SHP77 (cell line): ENCODE data around the gene CEACAM6.
"Not testable (repeated sequence)": the region's sequence is repeated elsewhere in the genome, so short reads cannot be mapped to it uniquely, and the experiment has no call there.

Source experiments
- DNase-seq, 2 experiments: peaks; one replicate each; lab custom pipeline; 2025; lab: John Stamatoyannopoulos, UW

Gene CEACAM6

DNA sequence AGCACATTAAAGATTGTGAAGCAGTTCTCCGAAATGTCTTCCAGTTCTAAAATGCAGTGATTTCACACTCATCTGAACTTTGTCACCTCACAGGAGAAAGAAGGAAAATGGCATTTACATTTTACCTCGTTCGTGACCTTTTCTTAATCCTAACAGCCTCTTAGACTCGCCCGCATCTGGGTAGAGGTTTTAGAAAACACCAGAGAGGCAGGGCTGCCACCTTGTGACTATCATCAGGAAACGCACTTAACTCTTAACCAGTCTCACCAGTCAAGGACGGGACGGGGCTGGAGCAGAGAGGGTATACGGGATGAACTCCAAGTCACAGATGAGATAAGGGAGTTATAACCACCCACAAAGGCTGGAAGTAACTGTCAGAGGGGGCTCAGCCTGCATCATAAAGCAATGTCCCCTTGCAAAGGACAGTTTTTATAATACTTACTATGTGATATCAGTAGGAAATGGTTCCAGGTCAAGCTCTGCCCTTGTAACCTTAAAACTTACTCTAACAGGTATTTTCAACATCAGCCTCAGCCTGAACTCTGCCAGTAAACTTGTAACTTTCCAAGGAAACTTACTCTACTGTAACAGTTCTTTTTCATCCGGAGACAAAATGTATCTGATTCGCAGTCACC lies 8.6 kb upstream of the CEACAM6 start:
- DNase-seq, result peak; percentile 70 to 78

DNA sequence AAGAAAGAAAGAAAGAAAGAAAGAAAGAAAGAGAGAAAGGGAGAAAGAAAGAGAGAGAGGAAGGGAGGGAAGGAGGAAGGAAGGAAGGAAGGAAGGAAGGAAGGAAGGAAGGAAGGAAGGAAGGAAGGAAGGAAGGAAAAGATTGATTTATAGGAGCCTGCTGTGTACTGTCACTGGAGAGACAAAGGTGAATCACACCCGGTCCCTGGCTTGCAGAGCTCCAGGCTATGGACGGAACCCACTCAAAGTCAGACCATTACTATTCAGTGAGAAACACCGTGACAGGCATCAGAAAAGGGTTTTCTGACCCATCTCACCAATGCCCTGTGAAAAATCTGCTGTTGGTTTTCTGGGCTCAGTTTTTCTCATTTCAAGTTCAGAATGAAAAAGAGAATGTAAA lies 7.3 kb upstream of the CEACAM6 start:
- DNase-seq, result no peak

DNA sequence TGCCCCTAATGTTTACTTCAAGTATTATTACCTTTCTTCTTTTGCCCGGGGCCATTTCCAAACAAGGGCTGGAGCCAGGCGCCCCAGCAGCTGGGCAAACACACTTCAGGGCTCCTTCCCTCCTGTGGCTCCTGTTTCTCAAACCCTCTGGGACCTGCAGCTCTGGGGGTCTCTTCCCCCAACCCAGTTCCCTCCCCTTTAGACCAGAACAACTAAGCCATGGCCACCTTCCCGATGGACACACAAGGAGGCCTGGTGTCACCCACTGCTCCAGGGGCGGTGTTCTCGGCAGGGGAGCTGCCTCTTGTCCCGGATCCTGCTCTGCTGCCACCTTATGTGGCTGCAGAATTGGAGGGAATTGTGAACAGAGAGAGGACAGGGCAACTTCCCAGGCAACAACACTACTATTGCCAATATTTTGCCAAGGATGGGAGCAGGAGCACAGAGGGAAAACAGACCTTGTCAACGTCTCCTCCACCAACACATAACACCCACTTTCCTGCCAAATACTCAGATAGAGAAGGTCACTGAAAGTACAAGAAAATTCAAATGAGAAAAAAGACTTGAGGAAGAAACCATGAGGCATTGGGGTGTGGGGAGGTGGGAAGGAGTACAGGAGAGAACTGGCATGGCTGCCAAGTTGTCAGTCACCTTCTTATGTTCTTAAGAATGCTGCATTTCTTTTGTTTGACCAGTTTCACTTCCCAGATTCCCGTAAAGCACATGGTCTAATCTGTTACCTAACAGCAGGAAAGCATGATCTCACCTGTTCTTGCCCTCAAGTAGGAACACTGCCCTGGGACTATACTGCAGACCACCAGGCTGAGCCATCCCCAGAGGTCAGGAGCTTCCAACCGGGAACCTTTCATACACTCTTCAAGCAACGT lies 4.8 kb upstream of the CEACAM6 start:
- not testable (repeated sequence) for DNase-seq

DNA sequence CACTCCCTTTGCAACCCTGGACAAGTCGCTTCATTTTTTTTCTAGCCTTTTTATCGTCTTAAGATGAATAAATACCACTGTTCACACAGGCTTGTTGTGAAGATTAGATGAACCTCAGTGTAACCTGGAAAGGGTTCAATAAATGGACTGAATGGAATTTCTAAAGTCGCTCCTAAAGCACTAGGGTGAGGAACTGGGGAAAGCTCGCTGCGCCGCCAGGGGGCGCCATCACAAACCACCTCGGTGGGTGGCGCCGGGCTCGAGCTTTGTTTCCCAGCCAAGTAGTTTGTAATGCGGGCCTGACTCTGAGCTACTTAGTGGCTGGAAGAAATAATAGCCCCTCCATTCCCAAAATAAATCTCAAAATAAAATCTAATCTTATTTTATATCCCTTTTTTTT lies 2.2 kb upstream of the CEACAM6 start:
- peak in 1 of 2 experiments; percentile 23 for DNase-seq

DNA sequence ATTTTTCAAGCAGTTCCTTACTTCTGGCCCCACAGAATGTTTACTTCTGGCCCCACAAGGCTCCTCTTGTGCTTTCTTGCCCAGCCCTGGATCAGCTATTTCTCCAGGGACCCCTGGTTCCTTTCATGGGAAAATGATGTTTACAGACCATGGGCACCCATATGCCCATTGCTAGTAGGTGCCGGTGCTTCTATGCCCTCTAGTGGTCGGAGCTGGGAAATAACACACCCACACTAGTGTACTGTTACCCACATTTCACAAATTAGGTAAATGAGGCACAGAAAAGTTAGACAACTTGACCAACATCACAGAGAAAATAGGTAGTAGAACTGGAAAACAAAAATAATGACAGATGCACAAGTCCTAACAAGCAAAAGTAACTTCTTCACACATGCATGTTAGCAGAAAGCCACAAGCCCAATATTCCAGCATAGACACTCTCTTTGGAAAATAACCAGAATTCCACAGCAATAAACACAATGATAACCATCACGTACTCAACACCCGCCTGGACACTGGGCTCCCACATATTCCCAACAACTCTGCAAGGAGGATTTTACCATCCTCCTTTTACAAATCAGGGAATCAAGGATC lies 1.3 kb upstream of the CEACAM6 start:
- peak in 1 of 2 experiments; percentile 28 for DNase-seq

DNA sequence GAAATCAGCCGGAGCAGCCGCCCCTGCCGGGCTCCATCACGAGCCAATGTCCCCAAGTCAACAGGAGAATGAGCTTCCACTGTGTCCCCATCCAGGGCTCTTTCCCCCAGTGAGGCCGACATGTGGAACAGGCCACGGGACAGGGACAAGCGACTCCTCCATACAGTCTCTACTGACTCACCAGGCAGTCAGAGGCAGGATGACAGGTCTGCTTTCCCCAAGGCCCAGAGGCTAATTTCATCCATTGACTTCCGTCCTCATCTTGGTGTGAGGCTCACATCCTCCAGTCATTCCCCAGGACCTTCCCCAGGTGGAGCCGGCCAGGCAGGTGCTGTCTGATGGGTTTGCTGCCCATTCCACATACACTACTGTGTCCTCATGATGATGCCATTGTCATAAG lies 3.5 kb downstream of the CEACAM6 start:
- no peak for DNase-seq

DNA sequence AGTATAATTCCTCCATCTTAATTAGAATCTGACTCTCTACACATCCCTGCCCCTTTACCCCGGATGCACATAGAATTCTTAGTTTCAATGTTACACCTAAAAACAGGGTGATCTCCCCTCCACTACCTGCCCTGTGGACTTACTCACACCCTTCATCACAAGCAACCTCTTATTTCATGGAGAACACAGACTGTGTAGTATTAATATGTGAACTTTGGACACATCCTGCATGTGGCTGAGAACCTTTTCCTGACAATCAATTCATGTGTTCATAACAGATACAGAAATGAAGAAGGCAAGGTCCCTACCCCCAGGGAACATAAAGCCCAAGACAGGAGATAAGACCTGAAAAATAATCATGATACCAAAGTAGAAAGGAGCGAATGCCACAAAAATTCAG lies 11.8 kb downstream of the CEACAM6 start:
- DNase-seq, result no peak

DNA sequence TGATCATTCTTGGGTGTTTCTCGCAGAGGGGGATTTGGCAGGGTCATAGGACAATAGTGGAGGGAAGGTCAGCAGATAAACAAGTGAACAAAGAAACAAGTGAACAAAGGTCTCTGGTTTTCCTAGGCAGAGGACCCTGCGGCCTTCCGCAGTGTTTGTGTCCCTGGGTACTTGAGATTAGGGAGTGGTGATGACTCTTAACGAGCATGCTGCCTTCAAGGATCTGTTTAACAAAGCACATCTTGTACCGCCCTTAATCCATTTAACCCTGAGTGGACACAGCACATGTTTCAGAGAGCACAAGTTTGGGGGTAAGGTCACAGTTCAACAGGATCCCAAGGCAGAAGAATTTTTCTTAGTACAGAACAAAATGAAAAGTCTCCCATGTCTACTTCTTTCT lies 12.8 kb downstream of the CEACAM6 start:
- DNase-seq, result not testable (repeated sequence)

DNA sequence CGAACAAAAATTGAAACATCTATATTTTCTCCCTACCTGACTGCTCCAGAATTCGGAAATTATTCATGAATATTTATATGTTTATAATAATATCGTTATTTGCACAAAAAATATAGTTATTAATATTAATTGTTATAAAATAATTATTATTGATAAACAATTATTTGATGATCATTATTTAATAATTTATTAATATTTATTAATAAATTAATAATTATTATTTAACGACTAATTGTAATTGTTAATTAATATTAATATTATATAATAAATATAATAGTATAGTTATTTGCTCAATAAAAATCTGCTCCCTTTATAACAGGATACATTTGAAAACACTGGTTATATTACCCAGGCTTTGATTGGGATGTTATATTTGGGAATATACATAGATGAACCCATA lies 14.3 kb downstream of the CEACAM6 start:
- DNase-seq, result no peak

DNA sequence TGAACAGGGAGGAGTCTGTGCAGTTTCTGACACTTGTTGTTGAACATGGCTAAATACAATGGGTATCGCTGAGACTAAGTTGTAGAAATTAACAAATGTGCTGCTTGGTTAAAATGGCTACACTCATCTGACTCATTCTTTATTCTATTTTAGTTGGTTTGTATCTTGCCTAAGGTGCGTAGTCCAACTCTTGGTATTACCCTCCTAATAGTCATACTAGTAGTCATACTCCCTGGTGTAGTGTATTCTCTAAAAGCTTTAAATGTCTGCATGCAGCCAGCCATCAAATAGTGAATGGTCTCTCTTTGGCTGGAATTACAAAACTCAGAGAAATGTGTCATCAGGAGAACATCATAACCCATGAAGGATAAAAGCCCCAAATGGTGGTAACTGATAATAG lies 16.1 kb downstream of the CEACAM6 start:
- no peak for DNase-seq

DNA sequence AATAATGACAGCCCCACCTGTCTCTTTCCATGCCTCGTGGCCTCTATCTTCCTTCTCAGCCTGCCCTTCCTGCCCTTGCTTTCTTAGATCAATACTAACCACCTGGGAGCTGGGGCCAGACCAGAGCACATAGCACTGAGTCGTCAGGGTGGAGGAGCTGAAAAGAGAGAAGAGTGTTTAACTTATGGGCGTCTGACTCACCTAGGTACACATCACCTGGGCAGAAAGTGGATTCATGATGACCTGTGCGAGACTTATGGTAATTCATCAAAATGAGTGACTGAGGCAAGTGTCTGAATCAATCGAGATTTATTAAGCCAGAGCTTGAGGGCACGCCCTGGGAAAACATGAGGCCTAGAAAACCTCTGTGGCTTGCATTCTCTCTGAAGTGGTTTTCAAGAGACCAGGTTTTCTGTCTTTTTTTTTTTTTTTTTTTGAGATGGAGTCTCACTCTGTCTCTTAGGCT lies 19.2 kb downstream of the CEACAM6 start:
- no peak for DNase-seq

DNA sequence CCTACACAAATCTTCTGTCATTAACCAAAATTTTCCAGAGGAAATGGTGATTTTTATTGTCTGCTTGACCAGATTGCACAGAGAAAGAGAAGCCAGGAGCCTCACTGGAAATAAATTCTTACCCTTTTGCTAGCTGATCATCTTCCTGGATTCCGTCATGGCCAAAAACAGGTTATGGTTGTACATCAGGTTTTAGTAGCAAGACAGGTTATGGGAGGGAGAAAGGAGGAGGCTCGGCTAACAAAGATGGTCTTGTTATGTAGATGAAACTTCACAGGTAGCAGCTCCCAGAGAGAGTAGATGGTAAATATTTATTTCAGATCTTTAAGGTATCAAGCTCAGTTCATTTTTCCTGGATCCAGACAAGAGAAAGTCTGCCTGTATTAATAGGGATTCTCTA lies 21.4 kb downstream of the CEACAM6 start:
- no peak for DNase-seq

DNA sequence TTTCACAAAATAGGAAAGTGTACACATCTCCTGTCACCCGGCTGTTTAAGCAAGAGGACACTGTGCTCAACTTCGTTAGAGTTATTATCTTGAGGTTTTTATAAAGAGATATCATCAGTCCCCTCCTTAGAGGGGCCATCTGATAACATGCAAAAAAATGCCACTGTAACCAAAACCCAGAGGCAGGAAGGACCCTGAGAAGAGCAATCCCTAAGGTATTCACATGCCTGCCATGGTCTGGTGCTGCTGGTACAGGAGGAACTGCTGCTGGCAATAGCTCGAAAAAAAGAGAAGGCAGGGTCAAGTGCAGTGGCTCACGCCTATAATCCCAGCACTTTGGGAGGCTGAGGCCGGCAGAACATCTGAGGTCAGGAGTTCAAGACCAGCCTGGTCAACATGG lies 28.3 kb downstream of the CEACAM6 start:
- no peak for DNase-seq

DNA sequence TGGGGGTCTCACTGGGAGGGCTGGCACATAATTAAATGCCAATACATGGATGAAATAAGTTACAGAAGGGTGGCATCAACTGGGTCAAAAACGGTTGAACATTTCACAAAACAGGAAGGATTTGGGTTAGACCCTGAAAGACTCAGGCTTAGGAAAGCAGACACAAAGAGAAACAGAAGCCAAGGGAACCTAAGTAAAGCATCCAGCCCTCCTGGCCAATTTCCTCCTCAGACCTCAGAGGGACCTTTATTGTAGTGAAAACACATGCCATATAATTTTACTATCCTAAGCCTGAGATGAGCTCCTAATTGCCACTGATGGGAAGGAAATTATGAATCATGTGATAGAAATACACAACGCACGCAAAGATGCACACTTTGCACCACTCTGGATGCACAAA lies 29.0 kb downstream of the CEACAM6 start:
- DNase-seq, result no peak

DNA sequence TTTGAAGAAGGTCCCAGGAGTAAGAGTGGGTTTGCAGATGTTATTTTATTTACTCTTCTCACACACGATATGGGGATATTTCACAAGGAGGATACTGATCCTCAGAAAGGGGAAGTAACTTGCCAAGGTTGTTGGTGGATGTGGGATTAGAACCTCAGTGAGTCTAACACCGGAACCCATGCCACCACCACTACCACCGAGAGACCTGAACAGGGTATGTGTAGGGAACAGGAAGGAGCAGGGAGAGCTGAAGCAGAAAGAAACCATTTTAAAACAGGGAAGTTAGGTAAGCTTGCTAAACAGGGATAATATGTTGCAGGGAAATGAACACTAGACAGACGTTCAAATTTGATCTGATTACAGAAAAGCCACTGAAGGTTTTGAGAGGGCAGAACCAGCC lies 29.4 kb downstream of the CEACAM6 start:
- no peak for DNase-seq

DNA sequence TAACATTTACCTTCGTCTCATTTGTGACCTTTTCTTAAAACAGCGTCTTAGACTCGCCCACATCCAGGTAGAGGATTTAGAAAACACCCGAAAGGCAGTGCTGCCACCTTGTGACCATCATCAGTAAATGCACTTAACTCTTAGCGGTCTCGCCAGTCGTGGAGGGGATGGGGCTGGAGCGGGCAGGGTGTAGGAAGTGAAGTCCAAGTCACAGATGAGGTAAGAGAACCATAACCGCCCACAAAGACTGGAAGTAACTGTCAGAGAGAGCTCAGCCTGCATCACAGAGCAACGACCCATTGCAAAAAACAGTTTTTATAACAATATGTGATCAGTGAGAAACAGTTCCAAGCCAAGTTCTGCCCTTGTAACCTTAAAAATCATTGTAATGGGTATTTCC lies 30.3 kb downstream of the CEACAM6 start:
- DNase-seq, result peak; percentile 62 to 76

DNA sequence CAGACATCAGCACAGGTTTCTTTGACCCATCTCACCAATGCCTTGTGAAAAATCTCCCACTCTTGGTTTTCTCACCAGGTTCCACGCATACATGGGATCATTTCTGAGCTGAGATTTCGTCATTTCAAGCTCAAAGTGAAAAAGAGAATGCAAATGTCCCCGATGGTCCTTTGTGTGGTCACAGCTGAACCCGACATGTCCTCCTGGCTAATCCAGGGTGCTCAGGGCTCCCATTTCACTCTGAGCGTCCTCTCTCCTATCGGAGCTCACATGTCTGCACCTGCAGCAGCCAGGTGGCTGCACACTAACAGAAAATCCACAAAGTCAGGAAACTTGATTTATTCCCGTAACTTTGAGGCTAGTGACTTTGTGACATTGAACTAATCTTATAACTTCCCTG lies 31.7 kb downstream of the CEACAM6 start:
- DNase-seq, result no peak

DNA sequence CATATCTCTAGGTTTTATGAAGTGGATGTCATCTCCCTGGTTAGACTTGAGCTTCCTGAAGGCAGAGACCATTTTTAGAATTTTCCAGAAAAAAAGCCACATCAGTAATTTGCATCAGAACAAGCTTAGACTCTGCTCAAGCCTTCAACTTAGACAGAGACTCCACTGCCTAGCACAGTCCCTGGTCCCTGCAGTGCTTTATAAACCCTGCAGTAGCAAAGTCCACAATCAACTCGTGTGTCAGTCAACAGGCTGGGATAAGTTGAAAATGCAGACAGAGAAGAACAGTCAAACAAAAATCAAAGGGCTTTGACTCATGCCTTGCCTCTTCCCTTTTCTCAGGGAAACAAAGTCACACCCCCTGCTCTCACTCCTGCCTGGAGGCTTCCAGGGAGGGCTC lies 33.2 kb downstream of the CEACAM6 start:
- DNase-seq, result not testable (repeated sequence)

DNA sequence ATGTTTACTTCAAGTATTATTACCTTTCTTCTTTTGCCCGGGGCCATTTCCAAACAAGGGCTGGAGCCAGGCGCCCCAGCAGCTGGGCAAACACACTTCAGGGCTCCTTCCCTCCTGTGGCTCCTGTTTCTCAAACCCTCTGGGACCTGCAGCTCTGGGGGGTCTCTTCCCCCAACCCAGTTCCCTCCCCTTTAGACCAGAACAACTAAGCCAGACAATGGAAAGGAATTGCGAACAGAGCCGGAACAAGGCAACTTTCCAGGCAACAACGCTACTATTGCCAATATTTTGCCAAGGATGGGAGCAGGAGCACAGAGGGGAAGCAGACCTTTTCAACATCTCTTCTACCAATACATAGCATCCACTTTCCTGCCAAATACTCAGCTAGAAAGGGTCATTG lies 33.7 kb downstream of the CEACAM6 start:
- DNase-seq, result not testable (repeated sequence)

DNA sequence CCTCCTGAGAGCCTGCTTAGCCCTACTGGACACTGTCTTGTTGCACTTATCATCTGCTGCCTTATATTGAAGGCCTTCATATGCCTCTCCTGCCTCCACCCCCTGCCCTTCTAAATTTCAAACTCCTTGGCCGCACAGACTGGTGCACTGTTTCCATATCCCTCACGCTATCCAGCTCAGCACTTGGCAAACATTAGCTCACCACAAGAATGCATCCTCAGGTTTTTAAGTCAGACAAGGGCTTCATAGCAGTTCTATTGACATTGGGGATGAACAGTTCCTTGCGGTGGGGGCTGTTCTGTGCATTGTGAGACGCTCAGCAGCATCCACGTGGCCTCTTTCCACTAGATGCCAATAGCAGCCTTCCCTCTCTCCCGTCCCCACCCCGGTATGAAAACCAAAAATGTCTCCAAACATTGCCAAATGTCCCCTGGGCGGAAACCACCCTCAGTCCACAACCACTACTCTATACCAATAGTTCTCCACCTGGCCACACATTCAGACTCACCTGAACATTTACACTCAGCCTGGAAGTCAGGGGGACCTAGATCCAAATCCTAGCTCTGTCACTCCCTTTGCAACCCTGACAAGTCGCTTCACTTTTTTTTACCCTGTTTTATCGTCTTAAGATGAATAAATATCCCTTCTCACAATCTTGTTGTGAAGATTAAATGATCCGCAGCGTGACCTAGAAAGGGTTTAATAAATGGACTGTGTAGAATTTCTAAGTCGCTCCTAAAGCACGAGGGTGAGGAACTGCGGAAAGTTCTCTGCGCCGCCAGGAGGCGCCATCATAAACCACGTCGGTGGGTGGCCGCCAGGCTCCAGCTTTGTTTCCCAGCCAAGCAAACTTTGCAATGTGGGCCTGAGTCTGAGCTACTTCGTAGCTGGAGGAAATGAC lies 37.4 kb downstream of the CEACAM6 start:
- peak in 1 of 2 experiments; percentile 48 for DNase-seq

DNA sequence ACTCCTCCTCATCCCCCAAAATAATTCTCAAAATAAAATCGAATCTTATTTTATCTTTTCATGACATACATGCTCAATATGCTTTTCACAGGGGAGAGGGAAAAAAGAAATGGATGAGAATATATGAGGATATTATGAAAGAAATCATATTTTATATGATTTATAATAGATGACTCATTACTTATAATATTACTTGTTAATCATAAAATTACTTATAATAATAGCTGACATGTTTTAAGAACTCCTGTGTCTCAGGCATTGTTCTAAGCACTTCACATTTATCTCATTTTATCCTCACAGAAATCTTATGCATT lies 38.0 kb downstream of the CEACAM6 start:
- DNase-seq, result no peak

DNA sequence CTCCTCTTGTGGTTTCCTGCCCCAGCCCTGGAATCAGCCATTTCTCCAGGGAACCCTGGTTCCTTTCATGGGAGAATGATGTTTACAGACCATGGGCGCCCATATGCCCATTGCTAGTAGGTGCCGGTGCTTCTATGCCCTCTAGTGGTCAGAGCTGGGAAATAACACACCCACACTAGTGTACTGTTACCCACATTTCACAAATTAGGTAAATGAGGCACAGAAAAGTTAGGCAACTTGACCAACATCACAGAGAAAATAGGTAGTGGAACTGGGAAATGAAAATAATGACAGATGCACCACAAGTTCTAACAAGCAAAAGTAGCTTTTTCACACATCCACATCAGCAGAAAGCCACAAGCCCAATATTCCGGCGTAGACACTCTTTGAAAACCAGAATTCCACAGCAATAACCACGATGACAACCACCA lies 39.7 kb downstream of the CEACAM6 start:
- peak in 1 of 2 experiments; percentile 33 for DNase-seq
